ENCODE results near the gene HDAC1. TPM values are rescaled to one million over a fixed set of nuclear protein-coding genes. Genes with fewer than 3 reads are reported as not detected.

HDAC1 gene
- total and polyA plus RNA-seq, 2 of the 13 experiments (the other 11 are each of a cell fraction or from before 2014, with no cell fraction given), result 93.5 to 189 TPM

GRCh38 chr1:32350785-32351398 lies 59.0 kb downstream of the HDAC1 start (continued):
- 0 out of 2 replicates have a peak, but pooled peaks have one; percentile 41 for TF ChIP-seq SETDB1 (CRISPR knock-in tag; IDR thresholded peaks at IDR 0.05; ENCODE audit: borderline replicate concordance)
- TF ChIP-seq ARID5B (CRISPR knock-in tag; IDR thresholded peaks at IDR 0.05), result peak; percentile 38
- no peak for TF ChIP-seq TRAFD1 (CRISPR knock-in tag; IDR thresholded peaks at IDR 0.05; ENCODE audit: borderline replicate concordance)
- 0 out of 2 replicates have a peak, but pooled peaks have one; percentile 43 for TF ChIP-seq ATAD3A (CRISPR knock-in tag; IDR thresholded peaks at IDR 0.05)
- TF ChIP-seq YEATS4 (CRISPR knock-in tag; IDR thresholded peaks at IDR 0.05; ENCODE audit: borderline replicate concordance), result peak; percentile 8; the same call in 1 of the 2 replicates
- no peak; the same call in 1 of the 2 replicates for TF ChIP-seq ZBTB7B (CRISPR knock-in tag; IDR thresholded peaks at IDR 0.05)
- TF ChIP-seq RXRB (CRISPR knock-in tag; IDR thresholded peaks at IDR 0.05; ENCODE audit: borderline replicate concordance), result peak; percentile 29; the same call in 1 of the 2 replicates
- TF ChIP-seq GATAD2A (CRISPR knock-in tag; IDR thresholded peaks at IDR 0.05), result peak; percentile 41; the same call in 1 of the 2 replicates
- TF ChIP-seq ZNF761 (CRISPR knock-in tag; conservative IDR thresholded peaks at IDR 0.05), result no peak
- TF ChIP-seq BCL6 (CRISPR knock-in tag; IDR thresholded peaks at IDR 0.05), result peak; percentile 18; the same call in 1 of the 2 replicates
- TF ChIP-seq IRF2 (CRISPR knock-in tag; IDR thresholded peaks at IDR 0.05), result peak; percentile 50; the same call in 1 of the 2 replicates
- TF ChIP-seq THRA (CRISPR knock-in tag; IDR thresholded peaks at IDR 0.05; ENCODE audit: borderline replicate concordance), result peak; percentile 22; the same call in 1 of the 2 replicates
- TF ChIP-seq MLX (CRISPR knock-in tag; IDR thresholded peaks at IDR 0.05), result 0 out of 2 replicates have a peak, but pooled peaks have one; percentile 56
- 0 out of 2 replicates have a peak, but pooled peaks have one; percentile 10 for TF ChIP-seq MXD4 (CRISPR knock-in tag; IDR thresholded peaks at IDR 0.05)
- peak; percentile 30; the same call in 1 of the 2 replicates for TF ChIP-seq ZNF350 (CRISPR knock-in tag; IDR thresholded peaks at IDR 0.05; ENCODE audit: borderline replicate concordance, low read depth)
- peak; percentile 61; the same call in 1 of the 2 replicates for TF ChIP-seq ZNF678 (CRISPR knock-in tag; IDR thresholded peaks at IDR 0.05)
- no peak for TF ChIP-seq CAMTA2 (CRISPR knock-in tag; IDR thresholded peaks at IDR 0.05; ENCODE audit: borderline replicate concordance)
- 0 out of 2 replicates have a peak, but pooled peaks have one; percentile 71 for TF ChIP-seq ZNF607 (CRISPR knock-in tag; IDR thresholded peaks at IDR 0.05; ENCODE audit: borderline replicate concordance)
- no peak for TF ChIP-seq SKIL (CRISPR knock-in tag; IDR thresholded peaks at IDR 0.05; ENCODE audit: borderline replicate concordance)

Measured in HepG2 (cell line).